GM10266 (cell line): ENCODE measurements around the gene MPZL1.

Source experiments
- DNase-seq: peaks from one replicate; pipeline ENCODE4 v3.0.0; 2012; ENCODE audit errors: extremely low spot score
- CTCF ChIP-seq: IDR thresholded peaks from 2 replicates; pipeline ENCODE4 v1.5.1; 2012; ENCODE audit warnings: mild to moderate bottlenecking, low read depth; ENCODE audit not compliant: control insufficient read depth, insufficient read depth; ENCODE audit errors: missing control alignments

MPZL1 gene

GRCh38 chr1:167792188-167792565 lies 70.4 kb downstream of the MPZL1 start:
- TF ChIP-seq CTCF: no peak
- DNase-seq: no peak

- DNase-seq: no peak
- TF ChIP-seq CTCF: no peak
Measured at GRCh38 chr1:167794043-167794442, 72.3 kb downstream of the MPZL1 start.

- no peak for DNase-seq
- no peak for TF ChIP-seq CTCF
Measured at GRCh38 chr1:167795810-167796740, 74.3 kb downstream of the MPZL1 start.

- DNase-seq: no peak
- no peak for TF ChIP-seq CTCF
Measured at GRCh38 chr1:167797015-167797414, 75.2 kb downstream of the MPZL1 start.

GRCh38 chr1:167798952-167799351 lies 77.2 kb downstream of the MPZL1 start:
- no peak for TF ChIP-seq CTCF
- no peak for DNase-seq

GRCh38 chr1:167799747-167800146 lies 78.0 kb downstream of the MPZL1 start:
- no peak for TF ChIP-seq CTCF
- no peak for DNase-seq

- DNase-seq: no peak
- TF ChIP-seq CTCF: no peak
Measured at GRCh38 chr1:167800251-167800650, 78.5 kb downstream of the MPZL1 start.
